ENCODE results near the gene ARHGEF6.
"Not testable (repeated sequence)": the region's sequence is repeated elsewhere in the genome, so short reads cannot be mapped to it uniquely, and the experiment has no call there.

ARHGEF6 gene

GRCh38 chrX:136780241-136780640 is 491 bp downstream of the ARHGEF6 start:
- DNase-seq: no peak

- no peak for DNase-seq
Observed at GRCh38 chrX:136779346-136779781, 1.4 kb downstream of the ARHGEF6 start.

- DNase-seq: no peak
Observed at GRCh38 chrX:136778916-136779315, 1.8 kb downstream of the ARHGEF6 start.

GRCh38 chrX:136778020-136778419 is 2.7 kb downstream of the ARHGEF6 start:
- DNase-seq: no peak

GRCh38 chrX:136773648-136774047 is 7.1 kb downstream of the ARHGEF6 start:
- no peak for DNase-seq

- DNase-seq: not testable (repeated sequence)
Observed at GRCh38 chrX:136771869-136772268, 8.9 kb downstream of the ARHGEF6 start.

- no peak for DNase-seq
Observed at GRCh38 chrX:136768469-136769084, 12.2 kb downstream of the ARHGEF6 start.

GRCh38 chrX:136767104-136767941 is 13.4 kb downstream of the ARHGEF6 start:
- DNase-seq: no peak

GRCh38 chrX:136766785-136767103 is 14.0 kb downstream of the ARHGEF6 start:
- no peak for DNase-seq

- no peak for DNase-seq
Observed at GRCh38 chrX:136765821-136766356, 14.8 kb downstream of the ARHGEF6 start.

- DNase-seq: no peak
Observed at GRCh38 chrX:136764206-136764605, 16.5 kb downstream of the ARHGEF6 start.

GRCh38 chrX:136762820-136763452 is 17.8 kb downstream of the ARHGEF6 start:
- no peak for DNase-seq

GRCh38 chrX:136761421-136761820 is 19.3 kb downstream of the ARHGEF6 start:
- no peak for DNase-seq

- DNase-seq: no peak
Observed at GRCh38 chrX:136759968-136760367, 20.8 kb downstream of the ARHGEF6 start.

- no peak for DNase-seq
Observed at GRCh38 chrX:136755411-136755810, 25.3 kb downstream of the ARHGEF6 start.

GRCh38 chrX:136754651-136755050 is 26.1 kb downstream of the ARHGEF6 start:
- DNase-seq: no peak

GRCh38 chrX:136752796-136753195 is 27.9 kb downstream of the ARHGEF6 start:
- DNase-seq: no peak

- DNase-seq: no peak
Observed at GRCh38 chrX:136752346-136752745, 28.4 kb downstream of the ARHGEF6 start.

GRCh38 chrX:136750364-136750763 is 30.4 kb downstream of the ARHGEF6 start:
- DNase-seq: no peak

GRCh38 chrX:136747003-136747986 is 33.4 kb downstream of the ARHGEF6 start:
- no peak for DNase-seq

GRCh38 chrX:136745215-136746173 is 35.2 kb downstream of the ARHGEF6 start:
- DNase-seq: no peak

All from NCI-H2081 treated with DMSO at 0.1 percent for 48 hours (cell line).